Measurements from ENCODE around the gene DUOXA2. TPM values are rescaled to one million over a fixed set of nuclear protein-coding genes. Genes with fewer than 3 reads are reported as not detected.

The DUOXA2 gene
- total and polyA plus RNA-seq, 2 of the 4 experiments (the other 2 are of a cell fraction): not detected

- no peaks in the 10 kb centered on the region for H3K9me1 ChIP-seq (ENCODE audit: insufficient read depth, low read length)
- no peak overlapping the region for H2AFZ ChIP-seq (replicated peaks; ENCODE audit: low read length, poor library complexity)
- CTCF ChIA-PET: no interaction called here
- no peak overlapping the region for H4K8ac ChIP-seq (ENCODE audit: low read depth in 2 of 2, low read length in 2 of 2)
- H4K5ac ChIP-seq (ENCODE audit: low read depth, low read length): no peak overlapping the region
- intact Hi-C loops (cut with micrococcal nuclease) (no loop called here), in situ Hi-C loops (cut with MboI; ENCODE audit: low sequenced_read_pairs) (no loop called here), dilution Hi-C loops (cut with HindIII; ENCODE audit: low sequenced_read_pairs, unreplicated experiment) (no loop called here)
- H3K27ac ChIP-seq (ENCODE audit: insufficient read depth, low read length): no peak overlapping the region
- H3K14ac ChIP-seq (replicated peaks; ENCODE audit: low read depth, low read length): no peak overlapping the region
- peaks cover 54% of the 10 kb centered on the region for H3K27me3 ChIP-seq (ENCODE audit: control insufficient read depth, insufficient read depth, low read length)
- H3K9ac ChIP-seq (ENCODE audit: low read depth, low read length): no peak overlapping the region
- DNase-seq: no peak
- H3K36me3 ChIP-seq (ENCODE audit: control insufficient read depth, insufficient read depth, low read length): no peaks in the 10 kb centered on the region
- no peak overlapping the region for H3K56ac ChIP-seq (ENCODE audit: extremely low read depth, insufficient read depth, low read length)
- H3K23ac ChIP-seq (ENCODE audit: low read depth, low read length): no peak overlapping the region
- BruUV-seq (replicated peaks): no TSS peak
- H3K79me1 ChIP-seq (ENCODE audit: low read depth in 1 of 2, low read length in 2 of 2): no peaks in the 10 kb centered on the region
- H3K4me3 ChIP-seq (ENCODE audit: insufficient read depth, low read depth, low read length): no peak overlapping the region
- ATAC-seq (ENCODE audit: low read depth): no peak
- H3K9me3 ChIP-seq (ENCODE audit: control insufficient read depth, insufficient read depth, low read length): no peaks in the 10 kb centered on the region
- no peak overlapping the region for H2BK120ac ChIP-seq (ENCODE audit: low read depth, low read length)
- 80% methylated on average over 1 of the region's 10 CpGs; no CpG with 5 or more reads in 1 of the 2 experiments for WGBS, 2 experiments (ENCODE audit: extremely low coverage in 2 of 2, insufficient read length in 1 of 2)
- H4K20me1 ChIP-seq (ENCODE audit: insufficient read depth, low read length): no peaks in the 10 kb centered on the region
- H2BK5ac ChIP-seq (ENCODE audit: low read depth, low read length, poor library complexity, severe bottlenecking): no peak overlapping the region
- no peak overlapping the region for H2AK9ac ChIP-seq (replicated peaks; ENCODE audit: low read depth, low read length, poor library complexity)
- no peak overlapping the region for H3K4me2 ChIP-seq (ENCODE audit: low read depth, low read length)
- TF ChIP-seq MXI1 (IDR thresholded peaks at IDR 0.05; ENCODE audit: borderline replicate concordance, low read depth, low read length) (no peak), RCOR1 (IDR thresholded peaks at IDR 0.05; ENCODE audit: insufficient replicate concordance, low read length) (no peak), CEBPB (IDR thresholded peaks at IDR 0.05; ENCODE audit: low read depth, low read length) (no peak), ELK1 (IDR thresholded peaks at IDR 0.05; ENCODE audit: borderline replicate concordance, low read depth, low read length) (no peak), FOS (IDR thresholded peaks at IDR 0.05; ENCODE audit: low read depth, low read length) (no peak), NFE2L2 (IDR thresholded peaks at IDR 0.05; ENCODE audit: low read depth, low read length) (no peak), USF2 (IDR thresholded peaks at IDR 0.05; ENCODE audit: low read depth, low read length) (no peak), BHLHE40 (IDR thresholded peaks at IDR 0.05; ENCODE audit: low read depth, low read length) (no peak), MAFK (IDR thresholded peaks at IDR 0.05; ENCODE audit: low read depth, low read length) (no peak), CHD1 (IDR thresholded peaks at IDR 0.05; ENCODE audit: low read depth, low read length) (no peak), RFX5 (IDR thresholded peaks at IDR 0.05; ENCODE audit: low read depth, low read length) (no peak), RAD21 (IDR thresholded peaks at IDR 0.05; ENCODE audit: low read length) (no peak), SMC3 (IDR thresholded peaks at IDR 0.05; ENCODE audit: low read depth, low read length) (no peak), MAZ (IDR thresholded peaks at IDR 0.05; ENCODE audit: borderline replicate concordance, low read depth, low read length) (no peak), CTCF (conservative IDR thresholded peaks at IDR 0.05; ENCODE audit: low read depth, low read length) (no peak), POLR2A (IDR thresholded peaks at IDR 0.05; ENCODE audit: low read depth, low read length) (no peak)
- H3K4ac ChIP-seq (ENCODE audit: low read depth, low read length): no peak overlapping the region
- H4K91ac ChIP-seq (ENCODE audit: insufficient read depth, low read depth, low read length): no peak overlapping the region
- H2AK5ac ChIP-seq (ENCODE audit: low read depth, low read length): no peak overlapping the region
- no peak overlapping the region for H2BK20ac ChIP-seq (ENCODE audit: low read depth, low read length)
- no peak overlapping the region for H2BK15ac ChIP-seq (ENCODE audit: low read depth, low read length)
- H3K4me1 ChIP-seq (ENCODE audit: control insufficient read depth, insufficient read depth, low read length): no peaks in the 10 kb centered on the region
- H3K18ac ChIP-seq (ENCODE audit: low read depth, low read length): no peak overlapping the region
- POLR2A ChIA-PET (ENCODE audit: unreplicated experiment): no interaction called here
Measured at GRCh38 chr15:45140557-45141250, 26.6 kb downstream of the DUOXA2 start.
